GM19455 (cell line): Measurements from ENCODE around the gene NELFB.

Experiments used
- ATAC-seq: cut with Tn5 transposase; IDR thresholded peaks from one replicate; pipeline ENCODE4 v1.9.1; 2021; ENCODE audit not compliant: unreplicated experiment

The NELFB gene

DNA sequence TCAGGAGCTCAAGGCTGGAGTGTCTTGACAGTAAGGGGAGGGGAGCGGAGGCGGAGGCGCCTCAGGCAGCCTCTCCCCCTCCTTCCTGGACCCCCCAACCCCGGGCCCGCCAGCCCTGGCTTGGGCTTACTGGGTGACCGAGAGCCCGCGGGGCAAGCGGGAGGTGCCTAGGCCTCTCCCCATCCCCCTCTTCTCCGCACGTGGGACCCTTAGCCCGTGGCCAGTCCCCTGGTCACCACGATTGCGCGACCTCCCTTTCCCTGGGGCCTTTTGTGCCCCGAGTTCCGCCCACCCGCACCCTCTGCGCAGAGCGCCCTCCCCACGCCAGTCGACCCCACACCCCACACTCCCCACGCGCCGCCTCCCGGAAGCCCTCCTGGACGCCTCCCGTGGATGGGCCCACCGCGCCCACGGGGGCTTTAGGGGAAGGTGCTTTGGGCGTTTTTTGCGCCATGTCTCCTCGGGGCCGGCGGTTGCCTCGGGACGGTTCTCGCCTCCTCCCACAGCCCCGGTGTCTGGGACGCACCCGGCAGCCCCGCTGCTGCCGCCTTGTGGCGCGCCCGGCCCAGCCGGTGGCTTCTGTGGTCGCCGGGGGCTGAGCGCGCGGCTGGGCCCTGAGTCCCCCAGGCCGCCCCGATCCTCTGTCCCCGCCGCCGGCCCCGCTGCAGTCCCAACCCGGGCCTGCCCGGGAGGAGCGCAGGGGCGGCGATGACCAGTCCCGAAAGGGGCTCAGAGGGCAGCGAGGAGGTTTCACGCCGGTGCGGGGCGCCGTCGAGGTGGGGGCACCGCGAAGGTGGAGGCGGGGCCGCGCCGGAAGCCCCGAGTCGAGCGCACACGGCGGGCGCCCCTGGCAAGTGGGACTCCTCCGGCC lies 25.6 kb downstream of the NELFB start:
- ATAC-seq = no peak

DNA sequence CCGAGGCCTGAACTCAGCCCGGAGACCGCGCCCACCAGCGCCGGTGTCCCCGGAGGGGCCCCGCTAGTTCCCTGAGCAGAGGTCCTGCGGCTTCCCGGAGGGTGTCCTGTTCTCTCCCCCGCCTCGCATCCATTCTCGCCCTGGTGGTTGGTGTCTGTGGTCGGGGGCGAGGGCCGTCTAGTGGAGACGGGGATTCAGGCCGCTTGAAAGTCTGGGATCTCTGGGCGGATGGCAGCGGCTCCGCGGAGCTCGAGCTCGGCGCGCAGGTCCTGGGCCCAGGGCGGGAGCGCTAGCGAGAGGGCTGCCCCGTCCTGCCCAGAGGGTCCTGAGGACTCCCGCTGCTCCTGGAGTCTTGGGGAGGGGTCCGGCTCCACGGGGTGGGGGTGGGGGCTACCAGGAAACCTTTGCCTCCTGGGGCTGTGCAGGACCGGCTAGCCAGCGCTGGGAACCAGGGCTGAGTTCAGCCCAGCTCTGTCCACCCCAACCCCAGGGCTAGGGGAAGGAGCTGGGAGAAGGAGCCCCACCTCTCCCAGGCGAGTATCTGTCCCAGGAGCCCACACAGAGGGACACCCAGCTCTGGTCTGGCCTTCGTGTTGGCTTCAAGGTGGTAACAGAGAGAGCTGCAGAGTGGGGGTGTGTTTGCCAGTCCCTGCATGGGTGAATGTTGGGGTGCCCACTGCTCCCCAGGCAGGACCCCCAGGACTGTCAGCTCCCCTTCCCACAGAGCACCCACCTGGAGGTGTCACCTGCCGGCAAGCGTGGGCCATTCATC lies 26.4 kb downstream of the NELFB start:
- no peak for ATAC-seq

GRCh38 chr9:137286975-137287383 lies 31.9 kb downstream of the NELFB start:
- no peak for ATAC-seq

DNA sequence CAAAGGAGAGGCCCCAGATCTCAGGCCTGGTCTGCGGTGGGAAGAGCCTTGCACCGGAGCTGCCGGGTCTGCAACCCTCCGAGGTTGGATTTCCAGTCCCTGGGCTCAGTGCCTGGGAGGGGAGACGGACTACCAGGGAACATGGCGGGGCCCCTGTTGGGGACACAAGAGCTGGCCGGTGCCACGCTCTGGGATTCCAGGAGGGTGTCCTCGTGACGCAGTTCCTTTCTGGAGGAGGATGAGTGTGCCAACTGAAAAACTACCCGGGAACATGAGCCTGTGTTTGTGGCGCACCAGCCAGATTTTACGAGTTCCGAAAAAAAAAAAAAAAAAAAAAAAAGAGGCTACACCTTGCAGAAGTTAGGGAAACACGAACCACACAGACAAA lies 38.0 kb downstream of the NELFB start:
- ATAC-seq = no peak

GRCh38 chr9:137293482-137294090 lies 38.5 kb downstream of the NELFB start:
- no peak for ATAC-seq

DNA sequence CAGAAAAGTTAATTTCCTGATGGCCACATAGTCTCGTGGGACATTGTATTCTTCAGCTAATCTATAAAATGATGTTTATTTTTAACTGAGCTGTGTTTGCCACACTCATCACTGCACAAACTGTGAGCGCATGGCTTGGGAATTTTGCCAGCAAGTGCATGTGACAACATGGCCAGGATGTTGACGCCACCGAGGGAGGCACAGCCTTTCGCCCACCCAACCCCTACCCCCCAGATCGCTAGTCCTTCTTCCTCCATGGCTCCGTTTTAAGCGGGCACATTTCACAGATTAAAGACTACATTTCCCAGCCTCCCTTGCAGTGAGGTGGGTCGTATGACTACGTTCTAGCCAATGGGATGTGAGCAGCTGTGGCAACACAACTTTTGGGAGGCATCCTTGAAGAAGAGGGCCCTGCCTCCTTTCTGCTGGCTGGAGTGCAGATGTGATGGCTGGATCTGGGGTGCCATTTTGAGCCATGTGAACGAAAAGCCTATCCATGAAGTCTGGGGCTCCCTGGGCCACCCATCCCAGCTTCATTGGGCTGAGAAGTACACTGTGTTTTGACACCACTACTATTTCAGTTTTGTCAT lies 39.1 kb downstream of the NELFB start:
- ATAC-seq = no peak

DNA sequence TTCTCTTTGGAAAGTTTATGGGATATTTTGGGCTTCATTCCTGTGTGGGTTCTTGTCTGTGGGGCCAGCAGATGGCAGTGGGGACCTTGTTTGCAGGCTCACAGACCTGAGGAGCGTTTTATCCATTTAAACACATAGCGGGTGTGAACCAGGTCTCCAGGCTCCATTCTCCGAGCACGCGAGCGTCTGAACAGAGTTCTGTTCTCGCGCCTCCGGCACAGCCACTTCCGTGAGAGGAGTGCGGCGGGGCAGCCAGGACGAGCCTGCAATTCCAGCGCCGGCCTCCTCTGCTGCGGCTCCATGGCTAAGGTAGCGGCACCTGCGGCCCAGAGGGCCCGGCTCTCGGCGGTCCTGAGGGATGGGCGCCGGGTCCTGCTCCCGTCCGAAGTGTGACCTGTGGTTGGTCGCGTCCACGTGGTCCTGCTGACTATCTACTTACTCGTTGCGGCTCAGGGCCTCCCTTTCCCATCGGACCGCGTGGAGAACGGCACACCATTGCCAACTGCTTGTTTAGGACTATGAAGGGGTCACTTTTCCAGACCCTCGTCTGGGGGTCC lies 39.6 kb downstream of the NELFB start:
- ATAC-seq = no peak

DNA sequence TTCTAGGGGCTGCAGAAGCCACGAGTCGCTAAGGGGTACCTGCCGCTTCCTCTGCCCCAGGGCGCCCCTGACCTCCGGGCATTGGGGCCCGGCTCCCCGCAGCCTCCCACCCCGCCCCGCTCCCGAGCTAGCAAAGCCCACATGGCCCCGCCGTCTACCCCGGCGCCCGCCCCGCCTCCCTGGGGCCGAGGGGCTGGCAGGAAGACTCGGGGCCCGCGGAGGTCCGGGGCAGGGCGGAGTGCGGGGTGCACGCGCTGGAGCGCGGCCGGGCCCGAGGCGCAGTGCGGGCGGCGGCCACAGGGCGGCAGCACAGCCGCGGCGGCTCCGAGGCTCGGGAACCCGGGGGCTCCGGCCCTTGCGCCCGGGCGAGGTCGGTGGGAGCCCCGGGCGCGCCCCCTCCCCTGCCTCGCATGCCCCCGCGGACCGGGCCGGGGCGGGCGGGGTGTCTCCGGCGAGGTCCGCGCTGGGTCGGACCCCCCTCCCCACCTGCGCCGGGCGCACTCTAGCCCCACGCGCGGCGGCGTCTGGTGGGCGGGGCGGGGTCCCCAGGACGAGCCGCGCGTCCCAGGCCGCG lies 40.2 kb downstream of the NELFB start:
- no peak for ATAC-seq

DNA sequence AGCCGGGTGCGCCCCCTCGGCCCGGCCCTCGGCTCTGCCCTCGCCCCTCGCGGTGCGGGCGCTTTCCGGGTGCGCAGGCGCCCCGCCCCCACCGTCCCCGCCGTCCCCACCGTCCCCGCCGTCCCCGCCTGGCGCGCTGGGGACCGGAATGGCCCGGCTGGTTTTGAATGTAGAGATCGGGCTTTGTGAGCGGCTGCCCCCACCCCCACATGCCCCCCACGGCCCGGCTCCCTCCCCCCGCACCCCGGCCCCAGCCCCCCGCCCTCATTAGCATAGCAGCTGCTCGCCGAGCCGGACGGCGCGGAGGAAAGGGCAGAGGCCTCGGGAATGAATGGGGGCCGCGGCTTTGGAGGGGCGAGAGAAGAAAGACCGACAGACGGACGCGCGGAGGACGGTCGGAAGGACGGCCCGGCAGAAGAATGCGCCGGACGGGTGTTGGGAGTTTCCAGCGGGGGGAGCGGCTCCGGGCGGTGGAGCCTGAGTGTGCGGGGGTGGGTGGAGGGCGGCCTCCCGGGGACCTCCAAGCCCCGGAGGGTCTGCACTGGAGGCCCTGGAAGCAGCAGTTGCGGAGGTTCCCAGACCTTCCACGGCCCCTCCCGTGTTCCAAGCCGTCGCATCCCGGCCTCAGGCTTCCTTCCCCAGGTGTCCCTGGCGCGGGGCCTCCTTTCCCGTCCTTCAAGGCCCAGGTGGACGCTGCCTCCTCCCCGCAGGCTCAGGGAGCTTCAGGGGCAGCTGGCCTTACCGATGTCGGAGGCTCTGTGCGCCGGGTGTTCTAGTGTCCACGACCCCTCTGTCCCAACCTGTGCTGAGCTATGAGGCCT lies 40.9 kb downstream of the NELFB start:
- ATAC-seq = no peak

DNA sequence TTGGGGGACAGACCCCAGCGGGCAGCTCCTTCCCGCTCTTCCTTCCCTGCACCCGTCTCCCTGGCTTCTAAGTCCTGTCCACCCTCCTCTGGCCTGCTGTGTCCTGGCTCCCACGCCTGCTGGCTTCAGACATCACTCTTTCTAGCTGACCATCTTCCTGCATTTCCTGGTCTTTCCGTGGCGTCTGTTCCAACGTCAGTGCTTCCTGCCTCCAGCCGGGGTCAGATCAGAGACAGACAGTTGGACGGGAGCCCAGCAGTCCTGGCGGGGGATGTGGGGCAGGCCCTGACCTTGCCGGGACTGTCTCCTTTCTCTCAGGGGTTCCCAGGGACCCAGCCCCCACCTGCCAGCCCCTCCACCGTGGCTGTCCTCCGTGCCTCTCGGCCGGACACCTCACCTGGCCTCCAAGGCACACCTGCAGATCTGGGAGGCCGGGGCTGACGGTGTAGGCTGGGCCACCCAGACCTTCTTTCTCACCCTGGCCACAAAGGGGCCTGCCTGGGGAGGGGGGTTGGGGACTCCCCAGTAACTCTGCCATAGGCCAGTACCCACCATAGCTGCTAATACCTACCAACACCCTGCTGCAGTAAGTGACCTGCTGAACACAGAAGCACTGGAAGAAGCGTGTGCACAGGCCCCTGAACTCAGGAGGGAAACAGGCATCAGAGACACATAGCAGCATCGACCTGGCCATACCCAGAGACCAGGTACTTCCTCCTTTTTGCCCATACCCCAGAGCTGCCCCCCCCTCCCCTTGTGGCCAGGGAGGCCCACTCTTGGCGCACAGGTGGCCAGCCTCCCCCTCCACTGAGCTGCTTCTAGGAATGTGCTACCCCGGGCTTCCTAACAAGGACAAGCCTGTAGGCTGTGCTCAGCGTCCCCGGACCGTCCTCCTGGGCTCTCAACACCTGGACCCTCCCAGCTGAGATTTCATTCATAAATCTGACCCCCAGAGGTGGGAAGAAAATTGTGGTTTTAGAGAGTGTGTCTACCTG lies 41.8 kb downstream of the NELFB start:
- no peak for ATAC-seq

GRCh38 chr9:137297966-137298365 lies 42.8 kb downstream of the NELFB start:
- no peak for ATAC-seq

- ATAC-seq = no peak
Observed at GRCh38 chr9:137298401-137299202, 43.5 kb downstream of the NELFB start.

- ATAC-seq = no peak
Observed at GRCh38 chr9:137299203-137299565, 44.1 kb downstream of the NELFB start.

GRCh38 chr9:137299938-137300337 lies 44.8 kb downstream of the NELFB start:
- ATAC-seq = no peak

- ATAC-seq = no peak
Observed at GRCh38 chr9:137300567-137301080, 45.5 kb downstream of the NELFB start.

DNA sequence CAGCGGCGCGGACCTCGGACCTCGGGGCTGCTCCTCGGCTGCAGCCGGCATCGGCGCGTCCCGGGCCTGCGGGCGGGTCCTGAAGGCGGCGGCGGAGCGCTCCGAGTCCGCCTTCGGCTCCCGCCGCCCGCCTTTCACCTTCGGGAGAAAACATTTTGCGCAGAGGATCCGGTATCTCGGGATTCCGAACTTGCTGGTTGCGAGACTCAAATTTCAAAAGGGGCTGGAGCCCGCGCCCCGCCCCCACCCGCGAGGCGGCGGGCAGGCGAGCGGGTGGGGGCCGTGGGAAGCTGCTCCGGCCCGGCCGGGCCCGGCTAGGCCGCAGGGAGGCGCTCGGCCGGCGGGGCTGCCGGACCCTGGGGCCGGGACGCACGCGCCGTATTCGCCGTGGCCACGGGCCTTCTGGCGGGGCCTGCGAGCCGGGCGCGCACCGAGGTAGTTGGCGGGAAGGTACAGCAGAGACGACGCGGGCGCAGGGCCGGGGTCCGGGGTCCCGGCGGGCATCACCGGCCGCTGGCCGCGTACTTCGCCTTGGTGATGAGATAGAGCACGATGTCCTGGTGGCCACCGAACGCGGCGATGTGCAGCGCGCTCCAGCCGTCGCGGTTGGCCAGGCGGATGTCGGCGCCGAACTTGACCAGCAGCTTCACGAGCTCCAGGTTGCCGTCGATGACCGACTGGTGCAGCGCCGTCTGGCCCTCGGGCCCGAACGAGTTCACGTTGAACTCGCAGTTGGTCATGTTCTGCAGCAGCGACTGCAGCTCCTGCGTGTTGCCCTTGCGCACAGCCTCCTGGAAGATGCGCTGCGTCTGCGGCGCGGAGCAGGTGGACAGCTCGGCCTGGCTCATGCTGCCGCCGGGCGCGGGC lies 46.2 kb downstream of the NELFB start:
- peak; percentile 3 for ATAC-seq

GRCh38 chr9:137302118-137302448 lies 47.0 kb downstream of the NELFB start, which contains the start of gene NRARP:
Gene NRARP, minus strand, starts transcription at chr9:137302271. Its CDS starts 343 bp downstream, at chr9:137301928.
- ATAC-seq = peak; percentile 70
